ENCODE measurements around the gene ANKRD10.
A peak's percentile ranks its signal among the peaks of the same experiment; 100 is the strongest.

Gene ANKRD10

GRCh38 chr13:110885966-110886869 lies 28.7 kb downstream of the ANKRD10 start:
- no peak for DNase-seq (ENCODE audit: low read depth)

GRCh38 chr13:110885516-110885915 lies 29.4 kb downstream of the ANKRD10 start:
- no peak for DNase-seq (ENCODE audit: low read depth)

GRCh38 chr13:110884517-110884916 lies 30.4 kb downstream of the ANKRD10 start:
- no peak for DNase-seq (ENCODE audit: low read depth)

- no peak for DNase-seq (ENCODE audit: low read depth)
Measured at GRCh38 chr13:110883542-110883941, 31.3 kb downstream of the ANKRD10 start.

- no peak for DNase-seq (ENCODE audit: low read depth)
Measured at GRCh38 chr13:110882972-110883371, 31.9 kb downstream of the ANKRD10 start.

GRCh38 chr13:110881839-110882627 lies 32.8 kb downstream of the ANKRD10 start:
- no peak for DNase-seq (ENCODE audit: low read depth)

GRCh38 chr13:110880627-110881026 lies 34.2 kb downstream of the ANKRD10 start:
- no peak for DNase-seq (ENCODE audit: low read depth)

- DNase-seq (ENCODE audit: low read depth): no peak
Measured at GRCh38 chr13:110879482-110879881, 35.4 kb downstream of the ANKRD10 start.

GRCh38 chr13:110877737-110878258 lies 37.1 kb downstream of the ANKRD10 start:
- DNase-seq (ENCODE audit: low read depth): no peak

GRCh38 chr13:110876609-110877008 lies 38.3 kb downstream of the ANKRD10 start:
- DNase-seq (ENCODE audit: low read depth): no peak

- DNase-seq (ENCODE audit: low read depth): no peak
Measured at GRCh38 chr13:110875241-110875640, 39.6 kb downstream of the ANKRD10 start.

- DNase-seq (ENCODE audit: low read depth): no peak
Measured at GRCh38 chr13:110874508-110874960, 40.3 kb downstream of the ANKRD10 start.

- no peak for DNase-seq (ENCODE audit: low read depth)
Measured at GRCh38 chr13:110873639-110874507, 41.0 kb downstream of the ANKRD10 start.

- no peak for DNase-seq (ENCODE audit: low read depth)
Measured at GRCh38 chr13:110872768-110873638, 41.9 kb downstream of the ANKRD10 start.

GRCh38 chr13:110872034-110872767 lies 42.7 kb downstream of the ANKRD10 start:
- DNase-seq (ENCODE audit: low read depth): no peak

GRCh38 chr13:110869805-110870706 lies 44.8 kb downstream of the ANKRD10 start:
- peak; percentile 100 for DNase-seq (ENCODE audit: low read depth)

GRCh38 chr13:110869231-110869804 lies 45.6 kb downstream of the ANKRD10 start:
- DNase-seq (ENCODE audit: low read depth): peak; percentile 27

- DNase-seq (ENCODE audit: low read depth): no peak
Measured at GRCh38 chr13:110868720-110869119, 46.1 kb downstream of the ANKRD10 start.

- no peak for DNase-seq (ENCODE audit: low read depth)
Measured at GRCh38 chr13:110867380-110867779, 47.5 kb downstream of the ANKRD10 start.

Data from GM04504 (cell line).